ENCODE results near the gene ETNPPL.
"Not testable (repeated sequence)": the region's sequence is repeated elsewhere in the genome, so short reads cannot be mapped to it uniquely, and the experiment has no call there.

ETNPPL gene

GRCh38 chr4:108754327-108754726, 8.5 kb downstream of the ETNPPL start:
- DNase-seq, result no peak

DNA sequence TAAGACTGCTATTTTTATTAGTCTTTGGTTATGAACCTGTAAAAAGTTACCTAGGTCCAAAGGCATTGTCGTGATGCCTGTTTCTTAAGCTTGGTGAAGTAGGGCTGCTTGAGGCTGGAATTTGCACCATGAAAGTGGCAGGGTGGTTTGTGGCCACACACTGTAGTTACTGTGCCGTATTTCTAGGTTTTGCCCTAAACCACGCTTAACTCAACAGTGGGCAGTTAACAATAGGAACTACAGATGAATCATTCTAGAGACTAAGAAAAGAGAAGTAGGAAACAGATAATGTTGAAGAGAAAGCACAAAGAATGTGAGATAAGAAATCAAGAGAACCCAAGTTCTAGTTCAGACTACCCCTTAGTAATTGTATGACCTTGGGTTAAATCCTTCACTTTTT, 11.5 kb downstream of the ETNPPL start:
- DNase-seq, result no peak

GRCh38 chr4:108749119-108749518, 13.7 kb downstream of the ETNPPL start:
- no peak for DNase-seq

DNA sequence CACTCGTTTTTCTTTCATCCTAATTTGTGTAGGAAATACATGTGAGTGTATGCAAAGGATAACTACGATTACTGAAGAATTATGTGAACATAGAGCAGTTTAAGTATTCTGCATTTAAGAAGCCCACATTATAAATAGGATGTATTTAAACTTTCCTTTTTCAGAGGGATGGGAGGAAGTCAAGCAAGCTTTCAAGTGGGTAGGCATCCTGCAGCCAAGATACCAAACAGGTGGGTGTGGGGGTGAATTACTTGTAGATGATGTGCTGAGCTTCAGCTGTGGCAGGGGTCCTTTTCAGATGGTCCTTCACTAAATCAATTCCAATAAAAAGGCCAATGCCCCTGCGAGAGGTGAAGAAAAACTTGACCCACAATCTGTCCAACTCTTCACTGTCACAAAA, 16.3 kb downstream of the ETNPPL start:
- no peak for DNase-seq

DNA sequence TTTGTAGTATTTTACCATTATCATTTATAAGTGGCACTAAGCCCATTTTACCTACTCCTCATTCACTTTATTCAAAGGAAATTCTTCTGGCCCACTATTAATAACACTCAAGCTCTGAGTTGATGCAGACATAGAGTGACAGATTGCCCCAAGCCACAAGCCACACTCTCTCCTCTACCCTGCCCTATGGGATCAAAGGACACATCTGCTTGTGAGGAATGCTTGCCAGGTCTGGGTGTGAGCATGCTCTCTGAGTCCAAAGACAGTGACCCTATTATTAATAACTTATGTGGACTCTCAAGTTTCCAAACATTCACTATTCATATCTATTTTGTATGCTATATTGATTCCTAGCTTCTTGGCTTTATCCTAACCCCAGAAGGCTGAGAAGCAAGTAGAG, 18.5 kb downstream of the ETNPPL start:
- no peak for DNase-seq

- no peak for DNase-seq
These were observed 20.1 kb downstream of the ETNPPL start for GRCh38 chr4:108742451-108743420.

DNA sequence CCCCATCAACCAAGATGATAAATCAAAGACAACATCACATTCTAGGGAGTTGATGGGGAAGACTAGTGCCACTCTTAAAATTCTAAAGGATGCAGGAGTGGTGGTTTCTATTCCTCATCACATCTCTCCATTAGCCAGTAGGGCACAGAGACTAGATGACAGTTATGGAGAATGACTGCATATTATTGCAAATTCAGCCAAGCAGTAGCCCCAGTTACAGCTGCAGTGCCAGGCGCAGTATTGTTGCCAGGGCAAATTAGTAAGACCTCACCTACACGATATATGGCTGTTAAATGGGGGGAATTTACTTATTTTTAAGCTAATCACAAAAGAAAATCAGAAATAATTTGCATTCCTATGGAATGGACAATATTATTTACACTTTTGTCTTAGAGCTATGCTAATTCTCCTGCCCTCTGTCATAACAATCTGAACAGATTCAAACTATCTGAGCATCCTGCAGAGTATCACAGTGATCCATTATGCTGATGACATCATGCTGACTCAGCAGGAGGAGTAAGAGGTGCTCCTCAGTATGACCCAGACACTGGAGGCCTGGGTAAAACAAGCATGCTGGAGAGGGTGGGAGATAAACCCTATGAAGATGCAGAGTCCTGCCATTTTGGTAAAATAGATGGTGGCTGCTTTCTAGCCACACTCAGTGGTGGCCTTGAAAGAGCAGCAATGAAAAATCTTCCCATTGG, 24.7 kb downstream of the ETNPPL start:
- no peak for DNase-seq

- DNase-seq, result no peak
These were observed 31.8 kb downstream of the ETNPPL start for GRCh38 chr4:108731006-108731405.

- DNase-seq, result no peak
These were observed 32.3 kb downstream of the ETNPPL start for GRCh38 chr4:108730579-108730978.

DNA sequence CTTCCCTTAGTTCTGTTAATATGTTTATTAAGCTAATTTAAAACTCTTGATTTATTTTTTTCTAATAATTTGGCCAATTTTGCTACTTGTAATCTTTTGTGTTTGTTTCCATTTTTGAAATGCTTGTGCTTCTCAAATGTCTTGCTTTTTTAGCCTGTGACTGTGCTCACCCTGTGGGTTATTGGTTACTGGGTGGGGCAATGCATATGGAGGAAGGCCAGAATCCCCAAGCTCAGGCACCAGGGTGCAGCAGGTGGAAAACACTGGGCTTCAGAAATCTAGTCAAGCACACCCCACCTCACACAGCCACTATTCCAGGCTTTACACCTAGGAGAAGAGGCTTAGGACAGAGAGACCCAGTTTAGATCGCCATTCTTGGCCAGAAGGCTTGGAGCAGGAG, 33.1 kb downstream of the ETNPPL start:
- no peak for DNase-seq

GRCh38 chr4:108725457-108725856, 37.4 kb downstream of the ETNPPL start:
- no peak for DNase-seq

DNA sequence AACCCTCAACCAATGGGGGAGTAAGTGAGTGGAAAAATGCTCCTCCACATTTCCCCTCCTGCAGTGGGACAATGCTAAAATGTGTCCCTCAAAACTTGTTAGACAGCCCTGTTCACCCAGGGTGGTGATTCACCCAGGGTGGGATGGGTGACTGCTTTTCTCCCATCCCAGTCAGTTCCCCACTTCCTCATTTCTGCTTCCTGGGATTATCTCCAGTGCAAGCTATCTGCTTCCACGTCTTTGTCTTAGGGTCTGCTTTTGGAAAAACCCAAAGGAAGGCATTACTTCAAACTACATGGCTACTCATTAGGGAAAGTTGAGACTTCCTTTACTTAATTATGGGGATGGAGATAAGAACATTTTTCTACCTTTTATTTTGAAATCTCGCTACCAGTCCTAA, 45.5 kb downstream of the ETNPPL start:
- DNase-seq, result no peak

- no peak for DNase-seq
These were observed 46.5 kb downstream of the ETNPPL start for GRCh38 chr4:108716340-108716739.

GRCh38 chr4:108714880-108715279, 48.0 kb downstream of the ETNPPL start:
- no peak for DNase-seq

GRCh38 chr4:108710578-108710977, 52.3 kb downstream of the ETNPPL start:
- DNase-seq, result not testable (repeated sequence)

DNA sequence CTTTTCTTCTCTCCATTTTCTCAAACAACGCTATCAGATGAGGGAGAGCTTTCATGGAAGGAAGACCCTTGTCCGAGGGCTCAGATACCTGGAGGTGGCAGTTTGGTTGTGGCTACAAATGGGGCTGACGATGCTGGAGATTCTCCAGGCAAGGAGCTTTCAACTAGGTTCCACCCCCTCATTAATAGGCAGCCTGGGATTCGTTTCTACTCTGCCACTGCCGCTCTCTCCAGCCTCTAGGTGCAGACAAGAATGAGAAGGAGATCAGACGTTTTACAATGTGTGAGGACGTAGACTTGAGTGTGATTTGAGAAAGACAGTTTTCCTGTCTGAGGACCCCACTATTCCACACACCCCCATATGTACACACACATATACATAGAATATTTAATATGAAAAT, 53.1 kb downstream of the ETNPPL start:
- no peak for DNase-seq

GRCh38 chr4:108709234-108709633, 53.6 kb downstream of the ETNPPL start:
- DNase-seq, result no peak

- no peak for DNase-seq
These were observed 56.6 kb downstream of the ETNPPL start for GRCh38 chr4:108706289-108706688.

DNA sequence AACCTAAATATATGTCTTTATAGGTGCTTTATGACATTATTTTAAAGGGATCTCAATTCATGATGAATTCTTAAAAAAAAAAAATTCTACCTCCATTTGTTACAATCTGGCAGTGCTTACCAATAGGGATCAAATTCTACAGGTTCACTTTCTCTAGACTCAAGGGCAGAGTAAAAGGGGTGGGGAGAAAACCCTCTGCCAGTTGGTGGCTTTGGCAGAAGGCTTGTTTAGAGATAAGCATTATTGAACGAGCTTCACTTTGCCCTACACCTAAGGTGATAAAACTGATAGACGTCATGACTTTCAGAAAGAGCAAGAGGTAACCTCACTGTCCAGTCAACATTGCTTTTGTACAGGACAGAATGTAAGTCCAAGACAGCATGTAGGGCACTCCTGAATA, 58.9 kb downstream of the ETNPPL start:
- no peak for DNase-seq

DNA sequence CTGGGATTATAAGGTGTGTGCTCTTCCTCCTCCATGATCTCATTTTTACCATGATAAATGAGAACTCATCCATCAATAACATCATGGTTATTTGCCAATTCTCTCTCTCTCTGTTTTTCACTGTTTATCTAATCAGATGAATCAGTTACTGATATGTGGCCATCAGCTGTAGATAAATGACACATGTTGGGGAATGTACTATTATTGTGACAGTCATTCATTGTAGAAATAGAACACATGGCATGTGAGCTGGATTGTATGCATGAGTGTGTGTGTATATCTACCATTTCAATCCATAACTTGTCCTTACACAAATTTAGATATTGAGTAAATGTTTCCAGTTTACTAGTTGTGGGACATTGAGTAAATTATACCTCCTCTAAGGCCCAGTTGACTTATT, 59.5 kb downstream of the ETNPPL start:
- no peak for DNase-seq

GRCh38 chr4:108702960-108703359, 59.9 kb downstream of the ETNPPL start:
- no peak for DNase-seq

- no peak for DNase-seq
These were observed 62.6 kb downstream of the ETNPPL start for GRCh38 chr4:108700081-108700757.

- DNase-seq, result no peak
These were observed 66.7 kb downstream of the ETNPPL start for GRCh38 chr4:108696160-108696559.

GRCh38 chr4:108695062-108695461, 67.8 kb downstream of the ETNPPL start:
- no peak for DNase-seq

Measured in activated T-cell treated with anti-CD3 and anti-CD28 coated beads, Interleukin-2, amount 50 U/mL, for 48 hours (primary cell).